ENCODE results near the gene ENTREP1.

ENTREP1 gene

GRCh38 chr9:69307446-69308205, 17.4 kb upstream of the ENTREP1 start:
- peaks cover 8% of the 10 kb centered on the region for H3K9me3 Mint-ChIP-seq
- H3K4me3 Mint-ChIP-seq, result no peak overlapping the region
- no peak for DNase-seq
- H3K4me1 Mint-ChIP-seq (ENCODE audit: low read depth), result no peaks in the 10 kb centered on the region
- no peaks in the 10 kb centered on the region for H3K36me3 Mint-ChIP-seq (ENCODE audit: low read depth)
- peaks cover 19% of the 10 kb centered on the region for H3K27me3 Mint-ChIP-seq
- no peak overlapping the region for H3K27ac Mint-ChIP-seq

DNA sequence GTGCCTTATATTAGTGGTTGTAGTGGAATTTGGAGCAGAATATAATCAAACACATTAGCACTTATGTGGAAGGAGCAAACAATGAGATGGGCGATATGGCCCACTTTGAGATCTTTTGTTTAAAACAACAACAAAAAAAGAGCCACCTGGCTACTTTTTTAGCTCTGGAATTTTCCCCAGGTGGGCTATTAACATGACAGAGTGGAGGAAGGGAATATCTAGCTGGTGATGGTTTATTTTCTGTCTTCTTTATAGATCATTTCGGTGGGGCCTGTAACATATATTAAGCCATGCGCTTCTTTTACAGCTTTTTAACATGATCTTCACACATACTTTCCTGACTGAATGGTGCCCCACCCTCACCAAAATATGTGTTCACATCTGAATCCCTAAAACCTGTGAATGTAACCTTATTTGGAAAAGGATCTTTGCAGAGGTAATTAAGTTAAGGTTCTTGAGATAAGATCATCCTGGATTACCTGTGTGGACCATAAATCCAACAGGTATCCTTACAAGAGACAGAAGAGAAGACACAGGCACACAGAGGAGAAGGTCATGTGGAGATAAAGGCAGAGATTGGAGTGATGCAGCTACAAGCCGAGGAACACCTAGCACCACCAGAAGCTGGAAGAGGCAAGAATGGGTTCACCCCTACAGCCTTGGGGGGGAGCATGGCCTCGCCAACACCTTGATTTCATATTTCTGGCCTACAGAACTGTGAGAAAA, 16.6 kb upstream of the ENTREP1 start:
- H3K27ac Mint-ChIP-seq, result no peak overlapping the region
- H3K27me3 Mint-ChIP-seq, result peaks cover 19% of the 10 kb centered on the region
- no peaks in the 10 kb centered on the region for H3K4me1 Mint-ChIP-seq (ENCODE audit: low read depth)
- H3K9me3 Mint-ChIP-seq, result peaks cover 13% of the 10 kb centered on the region
- no peak for DNase-seq
- H3K4me3 Mint-ChIP-seq, result no peak overlapping the region
- H3K36me3 Mint-ChIP-seq (ENCODE audit: low read depth), result no peaks in the 10 kb centered on the region

DNA sequence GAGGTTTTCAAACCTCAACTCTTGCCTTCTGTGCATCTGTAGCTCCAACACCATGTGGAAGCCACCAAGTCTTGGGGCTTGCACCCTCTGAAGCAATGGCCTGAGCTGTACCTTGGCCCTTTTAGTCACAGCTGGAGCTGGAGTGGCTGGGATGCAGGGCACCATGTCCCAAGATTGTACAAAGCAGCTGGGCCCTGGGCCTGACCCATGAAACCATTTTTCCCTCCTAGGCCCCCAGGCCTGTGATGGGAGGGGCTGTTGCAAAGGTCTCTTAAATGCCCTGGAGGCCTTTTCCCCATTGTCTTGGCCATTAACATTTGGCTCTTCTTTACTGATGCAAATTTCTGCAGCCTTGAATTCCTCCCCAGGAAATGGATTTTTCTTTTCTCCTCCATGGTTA, 11.8 kb upstream of the ENTREP1 start:
- Mint-ChIP-seq H3K9me3 (peaks cover 31% of the 10 kb centered on the region), H3K36me3 (ENCODE audit: low read depth) (no peaks in the 10 kb centered on the region), H3K27me3 (peaks cover 26% of the 10 kb centered on the region), H3K4me3 (no peak overlapping the region), H3K4me1 (ENCODE audit: low read depth) (peaks cover 9% of the 10 kb centered on the region), H3K27ac (no peak overlapping the region)
- DNase-seq, result no peak

GRCh38 chr9:69314547-69314946, 10.5 kb upstream of the ENTREP1 start:
- DNase-seq, result no peak
- Mint-ChIP-seq H3K9me3 (peaks cover 31% of the 10 kb centered on the region), H3K27ac (no peak overlapping the region), H3K4me1 (ENCODE audit: low read depth) (peaks cover 16% of the 10 kb centered on the region), H3K36me3 (ENCODE audit: low read depth) (no peaks in the 10 kb centered on the region), H3K4me3 (no peak overlapping the region), H3K27me3 (peaks cover 35% of the 10 kb centered on the region)

- peaks cover 25% of the 10 kb centered on the region for H3K9me3 Mint-ChIP-seq
- no peaks in the 10 kb centered on the region for H3K36me3 Mint-ChIP-seq (ENCODE audit: low read depth)
- H3K27ac Mint-ChIP-seq, result no peak overlapping the region
- H3K4me1 Mint-ChIP-seq (ENCODE audit: low read depth), result peaks cover 16% of the 10 kb centered on the region
- DNase-seq, result no peak
- no peak overlapping the region for H3K4me3 Mint-ChIP-seq
- peaks cover 45% of the 10 kb centered on the region for H3K27me3 Mint-ChIP-seq
These were observed 7.9 kb upstream of the ENTREP1 start for GRCh38 chr9:69317081-69317480.

DNA sequence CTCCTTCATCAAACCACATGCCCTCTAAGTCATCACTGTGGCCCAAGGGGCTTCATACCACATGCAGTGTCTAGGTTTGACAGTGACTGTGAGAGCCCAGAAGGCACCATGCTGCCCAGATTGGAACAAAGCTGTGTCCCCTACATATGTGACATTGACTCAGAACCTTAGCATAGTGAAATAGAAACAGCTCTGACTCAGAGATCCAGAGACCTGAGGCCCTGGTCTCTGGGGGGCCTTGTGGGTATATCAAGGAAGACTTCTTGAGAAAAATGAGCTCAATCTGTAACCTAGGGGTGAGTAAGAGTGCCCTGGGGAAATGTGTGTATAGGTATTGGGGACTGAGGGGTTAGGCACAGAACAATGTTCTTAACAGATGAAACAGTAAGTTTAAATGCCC, 7.1 kb upstream of the ENTREP1 start:
- DNase-seq, result no peak
- Mint-ChIP-seq H3K27me3 (peaks cover 49% of the 10 kb centered on the region), H3K4me1 (ENCODE audit: low read depth) (peaks cover 16% of the 10 kb centered on the region), H3K4me3 (no peak overlapping the region), H3K27ac (peak overlapping the region; percentile 7), H3K36me3 (ENCODE audit: low read depth) (no peaks in the 10 kb centered on the region), H3K9me3 (peaks cover 21% of the 10 kb centered on the region)

DNA sequence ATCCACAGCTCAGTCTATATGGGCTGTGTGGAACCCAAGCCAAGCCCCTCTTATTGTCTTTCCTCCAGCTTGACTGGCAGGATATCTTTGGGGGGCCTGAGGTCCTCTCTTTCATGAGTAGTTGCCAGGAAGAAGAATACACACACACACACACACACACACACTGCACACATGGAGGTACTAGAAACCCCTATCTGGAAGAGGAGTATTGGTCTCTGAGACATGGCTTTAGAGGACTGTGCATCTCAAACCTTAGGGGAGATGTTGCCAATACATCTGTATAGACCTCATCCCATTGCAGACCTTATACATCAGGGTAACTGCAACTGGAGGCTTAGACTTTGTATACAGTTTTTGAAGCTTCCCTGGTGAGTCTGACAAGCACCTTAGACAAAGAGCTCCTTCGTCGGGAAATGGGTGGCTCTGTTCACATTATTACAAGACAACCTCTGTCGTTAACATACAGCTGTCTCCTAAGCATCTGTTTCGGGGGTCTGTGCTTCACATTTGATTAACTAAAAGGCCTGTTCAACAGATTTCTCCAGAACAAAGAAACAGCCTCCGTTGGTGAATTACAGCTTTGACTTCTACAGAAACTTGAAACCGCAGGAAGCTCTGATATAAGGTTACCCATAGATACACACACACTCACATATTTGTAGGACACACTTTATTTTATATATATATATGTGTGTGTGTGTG, 5.5 kb upstream of the ENTREP1 start:
- Mint-ChIP-seq H3K36me3 (ENCODE audit: low read depth) (no peaks in the 10 kb centered on the region), H3K4me3 (no peak overlapping the region), H3K9me3 (peaks cover 7% of the 10 kb centered on the region), H3K4me1 (ENCODE audit: low read depth) (peaks cover 16% of the 10 kb centered on the region), H3K27ac (no peak overlapping the region), H3K27me3 (peaks cover 61% of the 10 kb centered on the region)
- no peak for DNase-seq

DNA sequence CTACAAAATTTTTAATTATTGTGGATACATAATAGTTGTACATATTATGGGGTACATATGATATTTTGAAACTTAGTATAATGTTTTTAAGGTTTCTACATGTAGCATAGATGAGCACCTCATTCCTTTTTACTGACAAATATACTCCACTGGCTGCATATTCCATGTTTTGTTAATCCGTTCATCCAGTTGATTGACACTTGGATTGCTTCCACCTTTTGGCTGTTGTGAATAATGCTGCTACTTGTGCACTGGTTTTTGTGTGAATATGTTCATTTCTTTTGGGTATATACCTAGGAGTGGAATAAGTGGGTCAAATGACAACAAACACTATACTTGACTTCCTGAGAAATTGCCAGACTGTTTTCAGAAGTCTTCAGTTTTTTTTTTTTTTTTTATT, 2.8 kb upstream of the ENTREP1 start:
- Mint-ChIP-seq H3K4me1 (ENCODE audit: low read depth) (peaks cover 22% of the 10 kb centered on the region), H3K4me3 (no peak overlapping the region), H3K27ac (no peak overlapping the region), H3K36me3 (ENCODE audit: low read depth) (no peaks in the 10 kb centered on the region), H3K9me3 (peaks cover 5% of the 10 kb centered on the region), H3K27me3 (peaks cover 73% of the 10 kb centered on the region)
- DNase-seq, result no peak

- no peak for DNase-seq
- H3K9me3 Mint-ChIP-seq, result no peaks in the 10 kb centered on the region
- no peak overlapping the region for H3K4me3 Mint-ChIP-seq
- no peaks in the 10 kb centered on the region for H3K36me3 Mint-ChIP-seq (ENCODE audit: low read depth)
- no peak overlapping the region for H3K27ac Mint-ChIP-seq
- peaks cover 72% of the 10 kb centered on the region for H3K27me3 Mint-ChIP-seq
- peaks cover 8% of the 10 kb centered on the region for H3K4me1 Mint-ChIP-seq (ENCODE audit: low read depth)
These were observed 1.2 kb upstream of the ENTREP1 start for GRCh38 chr9:69323861-69324260.

GRCh38 chr9:69325409-69326212, 596 bp downstream of the ENTREP1 start:
- H3K9me3 Mint-ChIP-seq, result no peaks in the 10 kb centered on the region
- DNase-seq, result no peak
- peak overlapping the region; percentile 49 for H3K4me3 Mint-ChIP-seq
- peaks cover 66% of the 10 kb centered on the region for H3K27me3 Mint-ChIP-seq
- no peaks in the 10 kb centered on the region for H3K36me3 Mint-ChIP-seq (ENCODE audit: low read depth)
- H3K4me1 Mint-ChIP-seq (ENCODE audit: low read depth), result peaks cover 6% of the 10 kb centered on the region
- H3K27ac Mint-ChIP-seq, result no peak overlapping the region

DNA sequence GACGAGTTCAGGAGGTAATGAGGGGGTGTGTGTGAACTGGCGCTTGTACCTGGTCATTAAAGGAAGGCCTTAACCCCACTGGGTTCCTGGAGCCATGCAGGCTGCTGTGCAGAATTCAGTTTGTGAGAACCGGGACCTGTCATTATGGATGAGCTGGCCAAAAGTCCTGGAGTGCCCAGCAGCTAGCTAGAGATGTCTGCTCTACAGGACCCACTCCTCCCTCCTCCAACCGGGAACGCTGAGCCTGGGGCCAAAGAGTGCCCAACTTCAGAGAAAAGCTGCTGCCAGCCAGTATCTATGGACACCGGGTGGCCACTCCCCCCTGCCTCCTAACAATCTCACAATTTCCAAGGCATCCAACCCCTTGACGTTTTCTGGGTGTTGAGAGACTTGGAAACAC, 1.2 kb downstream of the ENTREP1 start:
- Mint-ChIP-seq H3K9me3 (no peaks in the 10 kb centered on the region), H3K4me1 (ENCODE audit: low read depth) (peaks cover 6% of the 10 kb centered on the region), H3K4me3 (peak overlapping the region; percentile 49), H3K36me3 (ENCODE audit: low read depth) (no peaks in the 10 kb centered on the region), H3K27me3 (peaks cover 64% of the 10 kb centered on the region), H3K27ac (no peak overlapping the region)
- no peak for DNase-seq

DNA sequence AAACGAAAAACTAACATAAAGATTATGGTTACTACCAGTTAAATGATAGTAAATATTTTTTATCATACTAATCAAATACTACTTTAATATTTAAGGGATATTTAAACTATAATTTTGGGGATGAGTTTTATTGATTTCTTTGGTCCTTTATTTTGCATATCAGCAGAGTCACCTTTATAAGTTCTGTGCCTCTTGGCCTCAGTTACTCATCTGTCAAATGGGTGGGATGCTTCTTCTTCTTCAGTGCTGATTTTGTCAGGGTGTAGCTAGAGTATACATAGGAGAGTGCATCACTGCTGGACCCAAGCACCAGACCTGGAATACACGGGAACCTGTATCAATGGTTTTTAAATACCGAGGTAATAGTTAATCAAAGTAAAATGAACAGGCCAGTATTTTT, 5.6 kb downstream of the ENTREP1 start:
- no peaks in the 10 kb centered on the region for H3K36me3 Mint-ChIP-seq (ENCODE audit: low read depth)

DNA sequence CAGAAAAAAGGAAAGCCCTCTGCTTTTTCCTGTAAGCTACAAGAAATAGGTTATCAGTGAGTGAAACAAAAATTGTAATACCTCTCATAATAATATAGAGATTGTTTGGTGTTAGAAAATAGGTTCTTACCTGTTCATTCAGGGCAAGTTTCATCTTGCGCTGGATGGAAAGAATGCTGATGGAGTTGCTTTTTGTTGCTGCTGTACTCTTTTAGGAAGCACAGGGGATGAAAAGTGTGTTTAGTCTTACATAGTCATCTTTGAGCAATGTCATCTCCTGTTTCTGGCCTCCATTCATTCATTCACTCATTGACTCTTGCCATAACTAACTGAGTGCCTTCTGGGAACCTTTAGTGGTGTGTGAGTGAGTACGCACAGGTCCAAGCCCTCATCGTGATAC, 6.4 kb downstream of the ENTREP1 start:
- no peaks in the 10 kb centered on the region for H3K4me1 Mint-ChIP-seq (ENCODE audit: low read depth)
- no peaks in the 10 kb centered on the region for H3K9me3 Mint-ChIP-seq
- no peak overlapping the region for H3K4me3 Mint-ChIP-seq
- H3K27me3 Mint-ChIP-seq, result peaks cover 35% of the 10 kb centered on the region
- no peaks in the 10 kb centered on the region for H3K36me3 Mint-ChIP-seq (ENCODE audit: low read depth)
- no peak overlapping the region for H3K27ac Mint-ChIP-seq
- DNase-seq, result no peak

More for the DNA sequence above, 5.6 kb downstream of the ENTREP1 start:
- no peak overlapping the region for H3K27ac Mint-ChIP-seq
- DNase-seq, result no peak
- no peaks in the 10 kb centered on the region for H3K9me3 Mint-ChIP-seq
- H3K27me3 Mint-ChIP-seq, result peaks cover 44% of the 10 kb centered on the region
- peaks cover 5% of the 10 kb centered on the region for H3K4me1 Mint-ChIP-seq (ENCODE audit: low read depth)
- H3K4me3 Mint-ChIP-seq, result no peak overlapping the region

DNA sequence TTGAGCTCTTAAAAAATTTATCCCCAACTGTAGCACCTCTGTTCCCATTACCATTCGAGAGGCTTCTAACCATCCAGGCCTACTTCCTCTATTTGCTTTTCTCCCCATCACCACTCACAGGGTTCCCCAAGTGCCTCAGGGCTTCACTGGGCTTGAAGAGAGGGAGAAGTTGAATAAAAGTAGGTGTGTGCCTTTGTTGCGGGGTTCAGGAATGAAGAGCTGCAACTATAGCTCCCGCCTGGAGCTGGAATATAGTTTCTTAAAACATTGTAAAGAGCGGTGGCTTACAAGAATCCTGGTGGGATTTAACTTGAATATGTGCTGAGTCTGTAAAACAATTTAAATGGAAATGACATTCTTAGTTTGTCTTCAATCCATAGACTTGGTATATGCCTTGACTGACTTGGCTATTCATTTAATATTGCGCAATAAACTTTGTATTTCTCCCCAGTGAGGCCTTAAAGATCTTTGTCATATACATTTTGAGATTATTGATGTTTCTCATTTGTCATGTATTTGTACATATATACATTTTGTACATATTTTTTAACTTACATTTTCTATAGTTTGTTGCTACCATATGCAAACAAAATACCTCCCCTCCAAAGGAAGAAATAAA, 7.2 kb downstream of the ENTREP1 start:
- Mint-ChIP-seq H3K27me3 (peaks cover 30% of the 10 kb centered on the region), H3K4me1 (ENCODE audit: low read depth) (no peaks in the 10 kb centered on the region), H3K27ac (no peak overlapping the region), H3K4me3 (no peak overlapping the region), H3K36me3 (ENCODE audit: low read depth) (no peaks in the 10 kb centered on the region), H3K9me3 (no peaks in the 10 kb centered on the region)
- no peak for DNase-seq

Measured in activated T-cell treated with anti-CD3 and anti-CD28 coated beads, Interleukin-2, amount 50 U/mL, for 24 hours (primary cell).